Breast epithelium (tissue), 4 donors: Measurements from ENCODE around the gene CELF5. TPM values are rescaled to one million over a fixed set of nuclear protein-coding genes. Genes with fewer than 3 reads are reported as not detected.
"Not testable (repeated sequence)": the region's sequence is repeated elsewhere in the genome, so short reads cannot be mapped to it uniquely, and the experiment has no call there.

Experiments used
- DNase-seq, 2 donors: peaks; one replicate each; pipeline ENCODE4 v3.0.0-alpha.2; 2019; ENCODE audit warnings: low spot score in 2 of 2
- H3K27ac ChIP-seq, 2 donors: fragments of 200-600 bp; sonication (generic) in 1 of 2; one replicate each; pipeline ENCODE4 v1.5.1; 2016 to 2019; ENCODE audit warnings: mild to moderate bottlenecking in 1 of 2
- H3K27me3 ChIP-seq, 2 donors: fragments of 200-600 bp; sonication (generic) in 1 of 2; one replicate each; pipeline versions ENCODE4 v1.5.1 to v1.6.0; 2017 to 2019; ENCODE audit warnings: control low read depth in 1 of 2, mild to moderate bottlenecking in 1 of 2
- H3K36me3 ChIP-seq: fragments of 200-600 bp; one replicate; pipeline ENCODE4 v1.5.1; 2019
- H3K4me1 ChIP-seq, 2 donors: fragments of 200-600 bp; sonication (generic); one replicate each; pipeline ENCODE4 v1.5.1; 2016 to 2019; ENCODE audit warnings: control low read depth in 1 of 2
- H3K4me3 ChIP-seq, 3 donors: fragments of 200-600 bp; sonication (generic); 1 replicate in 2 of 3; 2 replicates in 1 of 3; pipeline ENCODE4 v1.5.1; 2016 to 2019; ENCODE audit warnings: mild to moderate bottlenecking in 3 of 3, moderate library complexity in 2 of 3
- H3K9me3 ChIP-seq, 2 donors: fragments of 200-600 bp; sonication (generic) in 1 of 2; one replicate each; pipeline ENCODE4 v1.5.1; 2016 to 2019; ENCODE audit warnings: control low read depth in 1 of 2
- POLR2A ChIP-seq: fragments of 450-650 bp; IDR thresholded peaks from one replicate; pipeline ENCODE4 v1.6.1; 2016; ENCODE audit warnings: antibody characterized with exemption, mild to moderate bottlenecking, moderate library complexity
- POLR2AphosphoS5 ChIP-seq, 3 donors: sonication (generic); formaldehyde crosslinking; IDR thresholded peaks; one replicate each; pipeline ENCODE4 v1.6.1; 2017; ENCODE audit warnings: antibody characterized with exemption in 3 of 3
- intact Hi-C: fragments of 100-400 bp; cut with DNase I; formaldehyde crosslinking; loops from one replicate; pipeline ENCODE4 v1.15.1; 2023; ENCODE audit warnings: low total_unique reads
- total RNA-seq, 3 donors: library from RNA; depleted of rRNA; stranded (reverse); fragments of >200 nt; gene quantifications; one replicate each; pipeline ENCODE4 v1.1.0, GENCODE V29; 2016
- TF ChIP-seq, protein P1 (sequence below), 3 donors: fragments of 450-650 bp; IDR thresholded peaks; one replicate each; pipeline ENCODE4 v1.5.1; 2016 to 2017; ENCODE audit warnings: antibody characterized with exemption in 3 of 3, mild to moderate bottlenecking in 3 of 3, moderate library complexity in 3 of 3

The CELF5 gene
- total RNA-seq, 3 donors from 2014 or later: 0.33 to 0.59 TPM; not detected in 1

DNA sequence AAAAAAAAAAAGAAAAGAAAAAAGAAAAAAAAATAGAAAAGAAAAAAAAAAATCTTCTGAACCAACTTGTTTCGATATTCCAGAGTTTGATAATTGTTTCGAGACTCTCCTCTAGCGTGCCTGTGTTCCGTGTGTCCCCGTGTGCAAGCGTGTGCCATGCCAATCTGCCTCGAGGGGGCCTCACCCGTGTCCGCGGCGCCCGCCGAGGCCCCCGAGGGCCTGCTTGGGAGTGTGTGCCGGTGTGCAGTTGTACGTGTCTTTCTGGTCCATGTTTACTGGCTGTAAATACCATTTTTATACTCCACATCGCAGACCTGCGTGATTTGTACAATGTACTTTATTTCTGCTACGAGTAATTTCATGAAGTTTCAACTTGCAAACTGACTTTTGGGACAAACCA lies 72.0 kb downstream of the CELF5 start:
- intact Hi-C loops: no loop called here
- no peaks in the 10 kb centered on the region for H3K4me1 ChIP-seq
- no peaks in the 10 kb centered on the region for H3K9me3 ChIP-seq
- peaks cover 0 to 5% of the 10 kb centered on the region in 2 donors for H3K27me3 ChIP-seq
- H3K27ac ChIP-seq: no peak overlapping the region
- no peak for DNase-seq
- no peaks in the 10 kb centered on the region for H3K36me3 ChIP-seq
- TF ChIP-seq, protein P1, sequence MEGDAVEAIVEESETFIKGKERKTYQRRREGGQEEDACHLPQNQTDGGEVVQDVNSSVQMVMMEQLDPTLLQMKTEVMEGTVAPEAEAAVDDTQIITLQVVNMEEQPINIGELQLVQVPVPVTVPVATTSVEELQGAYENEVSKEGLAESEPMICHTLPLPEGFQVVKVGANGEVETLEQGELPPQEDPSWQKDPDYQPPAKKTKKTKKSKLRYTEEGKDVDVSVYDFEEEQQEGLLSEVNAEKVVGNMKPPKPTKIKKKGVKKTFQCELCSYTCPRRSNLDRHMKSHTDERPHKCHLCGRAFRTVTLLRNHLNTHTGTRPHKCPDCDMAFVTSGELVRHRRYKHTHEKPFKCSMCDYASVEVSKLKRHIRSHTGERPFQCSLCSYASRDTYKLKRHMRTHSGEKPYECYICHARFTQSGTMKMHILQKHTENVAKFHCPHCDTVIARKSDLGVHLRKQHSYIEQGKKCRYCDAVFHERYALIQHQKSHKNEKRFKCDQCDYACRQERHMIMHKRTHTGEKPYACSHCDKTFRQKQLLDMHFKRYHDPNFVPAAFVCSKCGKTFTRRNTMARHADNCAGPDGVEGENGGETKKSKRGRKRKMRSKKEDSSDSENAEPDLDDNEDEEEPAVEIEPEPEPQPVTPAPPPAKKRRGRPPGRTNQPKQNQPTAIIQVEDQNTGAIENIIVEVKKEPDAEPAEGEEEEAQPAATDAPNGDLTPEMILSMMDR (IDR thresholded peaks at IDR 0.05): no peak
- TF ChIP-seq POLR2AphosphoS5 (IDR thresholded peaks at IDR 0.05) (no peak), POLR2A (no peak)
- no peak overlapping the region for H3K4me3 ChIP-seq

DNA sequence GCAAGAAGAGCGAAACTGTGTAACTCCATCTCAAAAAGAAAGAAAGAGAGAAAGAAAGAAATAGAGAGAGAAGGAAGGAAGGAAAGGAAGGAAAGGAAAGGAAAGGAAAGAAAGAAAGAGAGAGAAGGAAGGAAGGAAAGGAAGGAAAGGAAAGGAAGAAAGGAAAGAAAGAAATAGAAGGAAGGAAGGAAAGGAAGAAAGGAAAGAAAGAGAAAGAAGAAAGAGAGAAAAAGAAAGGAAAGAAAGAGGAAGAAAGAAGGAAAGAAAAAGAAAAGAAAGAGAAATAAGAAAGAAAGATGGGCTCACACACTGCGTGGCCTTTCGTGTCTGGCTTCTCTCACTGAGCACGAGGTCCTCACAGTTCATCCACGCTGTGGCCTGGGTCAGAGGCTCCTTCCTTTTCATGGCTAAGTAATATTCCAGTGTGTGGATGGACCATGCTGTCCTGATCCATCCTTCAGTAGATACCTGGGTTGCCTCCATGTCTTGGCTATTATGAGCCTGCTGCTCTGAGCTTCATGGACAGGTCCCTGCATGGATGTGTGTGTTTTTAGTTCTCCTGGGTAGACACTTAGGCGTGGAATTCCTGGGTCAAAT lies 74.5 kb downstream of the CELF5 start:
- Histone ChIP-seq H3K4me1 (no peaks in the 10 kb centered on the region), H3K4me3 (no peak overlapping the region)

DNA sequence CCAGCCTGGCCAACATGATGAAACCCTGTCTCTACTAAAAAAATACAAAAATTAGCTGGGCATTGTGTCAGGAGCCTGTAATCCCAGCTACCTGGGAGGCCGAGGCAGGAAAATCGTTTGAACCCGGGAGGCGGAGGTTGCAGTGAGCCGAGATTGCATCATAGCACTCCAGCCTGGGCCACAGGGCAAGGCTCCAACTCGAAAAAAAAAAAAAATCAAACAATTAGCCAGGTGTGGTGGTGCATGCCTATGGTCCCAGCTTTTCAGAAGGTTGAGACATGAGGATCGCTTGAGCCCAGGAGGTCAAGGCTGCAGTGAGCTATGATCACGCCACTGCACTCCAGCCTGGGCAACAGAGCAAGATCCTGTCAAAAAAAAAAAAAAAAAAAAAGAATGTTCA lies 76.1 kb downstream of the CELF5 start:
- DNase-seq, H3K9me3 ChIP-seq, H3K4me3 ChIP-seq, H3K27ac ChIP-seq, H3K36me3 ChIP-seq, H3K4me1 ChIP-seq, intact Hi-C loops: not testable (repeated sequence)
- H3K27me3 ChIP-seq: peaks cover 0 to 17% of the 10 kb centered on the region in 2 donors

More for the DNA sequence above, 74.5 kb downstream of the CELF5 start:
- H3K36me3 ChIP-seq: no peaks in the 10 kb centered on the region
- TF ChIP-seq POLR2AphosphoS5 (IDR thresholded peaks at IDR 0.05) (no peak), POLR2A (no peak)
- TF ChIP-seq, protein P1 (IDR thresholded peaks at IDR 0.05): no peak
- intact Hi-C loops: no loop called here
- peaks cover 0 to 19% of the 10 kb centered on the region in 2 donors for H3K27me3 ChIP-seq
- no peak for DNase-seq
- no peak overlapping the region for H3K27ac ChIP-seq
- H3K9me3 ChIP-seq: peaks cover 0 to 7% of the 10 kb centered on the region in 2 donors

- Histone ChIP-seq H3K27me3 (peaks cover 0 to 14% of the 10 kb centered on the region in 2 donors), H3K36me3 (no peaks in the 10 kb centered on the region), H3K4me3 (no peak overlapping the region), H3K9me3 (peaks cover 0 to 7% of the 10 kb centered on the region in 2 donors), H3K4me1 (no peaks in the 10 kb centered on the region), H3K27ac (no peak overlapping the region)
- TF ChIP-seq POLR2AphosphoS5 (IDR thresholded peaks at IDR 0.05) (no peak), POLR2A (no peak)
- TF ChIP-seq, protein P1 (IDR thresholded peaks at IDR 0.05): no peak
- intact Hi-C loops: no loop called here
- DNase-seq: no peak
These were observed 78.3 kb downstream of the CELF5 start for GRCh38 chr19:3302755-3303154.

- H3K27ac ChIP-seq: no peak overlapping the region
- peak overlapping the region in 1 of 3 donors; percentile 11 for H3K4me3 ChIP-seq
- H3K27me3 ChIP-seq: peaks cover 0 to 21% of the 10 kb centered on the region in 2 donors
- TF ChIP-seq POLR2AphosphoS5 (IDR thresholded peaks at IDR 0.05) (peak in 2 of 3 donors; percentile 44 to 48), POLR2A (no peak)
- TF ChIP-seq, protein P1 (IDR thresholded peaks at IDR 0.05): peak; percentile 76 to 91 (median 87)
- intact Hi-C loops: no loop called here
- H3K36me3 ChIP-seq: no peaks in the 10 kb centered on the region
- peak; percentile 40 to 79 for DNase-seq
- peaks cover 0 to 7% of the 10 kb centered on the region in 2 donors for H3K9me3 ChIP-seq
- no peaks in the 10 kb centered on the region for H3K4me1 ChIP-seq
These were observed 80.5 kb downstream of the CELF5 start for GRCh38 chr19:3304871-3305423.
